H1 (cell line): ENCODE results near the gene RAB26. TPM values are rescaled to one million over a fixed set of nuclear protein-coding genes. Genes with fewer than 3 reads are reported as not detected.
A peak's percentile ranks its signal among the peaks of the same experiment; 100 is the strongest.

Experiments used
- CTCF ChIA-PET: fragments of 300-600 bp; sonication (Branson Sonifier 250); formaldehyde crosslinking; loops from one replicate; lab custom pipeline; 2021; ENCODE audit not compliant: partially characterized antibody; lab: Charles Lee
- POLR2A ChIA-PET: fragments of 300-600 bp; sonication (Branson Sonifier 250); formaldehyde crosslinking; loops from one replicate; lab custom pipeline; 2021; ENCODE audit warnings: inconsistent platforms; ENCODE audit not compliant: partially characterized antibody; lab: Charles Lee
- DNase-seq, 2 experiments: peaks; one replicate each; pipeline versions ENCODE4 v3.0.0 to v3.0.0-alpha.2; 2010 to 2022; ENCODE audit warnings: low spot score in 2 of 2, low read depth in 1 of 2, mixed read lengths in 1 of 2
- FAIRE-seq: peaks from 2 replicates; lab custom pipeline; 2011; peaks lifted over from hg19 to GRCh38; lab: Jason Lieb, UNC
- H2AFZ ChIP-seq: 2 replicates; pipeline ENCODE4 v1.8.1; 2012; ENCODE audit warnings: low read length, inconsistent platforms
- H2AK5ac ChIP-seq: 2 replicates; pipeline ENCODE4 v1.6.1; 2013; ENCODE audit warnings: low read depth, low read length
- H2BK120ac ChIP-seq: replicated peaks from 2 replicates; pipeline ENCODE3; 2013; ENCODE audit warnings: low read depth, low read length, inconsistent platforms
- H2BK12ac ChIP-seq: 2 replicates; pipeline ENCODE4 v1.6.1; 2013; ENCODE audit warnings: low read depth, low read length
- H2BK15ac ChIP-seq: 2 replicates; pipeline ENCODE4 v1.6.1; 2013; ENCODE audit warnings: low read length
- H2BK20ac ChIP-seq: 2 replicates; pipeline ENCODE4 v1.6.1; 2013; ENCODE audit warnings: low read length
- H2BK5ac ChIP-seq: 2 replicates; pipeline ENCODE4 v1.6.1; 2013; ENCODE audit warnings: low read depth, low read length
- H3K14ac ChIP-seq: 2 replicates; pipeline ENCODE4 v1.6.1; 2013; ENCODE audit warnings: inconsistent platforms; ENCODE audit not compliant: insufficient read length
- H3K18ac ChIP-seq: 2 replicates; pipeline ENCODE4 v1.6.1; 2013; ENCODE audit warnings: low read length; ENCODE audit errors: extremely low read depth
- H3K23ac ChIP-seq: 2 replicates; pipeline ENCODE4 v1.6.1; 2013; ENCODE audit warnings: inconsistent platforms; ENCODE audit not compliant: insufficient read length
- H3K23me2 ChIP-seq: 2 replicates; pipeline ENCODE4 v1.6.1; 2013; ENCODE audit warnings: low read depth, low read length
- H3K27ac ChIP-seq: 2 replicates; pipeline ENCODE4 v1.6.1; 2011; ENCODE audit warnings: low read depth, low read length, inconsistent platforms
- H3K27me3 ChIP-seq, 4 experiments: replicated peaks in 1 of 4; 1 replicate in 1 of 4; 2 replicates in 3 of 4; pipeline versions ENCODE4 v1.6.1 to v1.8.1; 2011 to 2013; ENCODE audit warnings: low read length in 3 of 4, mild to moderate bottlenecking in 3 of 4, inconsistent platforms in 2 of 4, mixed read lengths in 2 of 4, moderate library complexity in 1 of 4; ENCODE audit not compliant: control insufficient read depth in 3 of 4, insufficient read depth in 3 of 4; ENCODE audit errors: extremely low read depth in 1 of 4
- H3K36me3 ChIP-seq, 4 experiments: 2 replicates each; pipeline versions ENCODE4 v1.6.1 to v1.8.1; 2011 to 2013; ENCODE audit warnings: mild to moderate bottlenecking in 4 of 4, low read length in 3 of 4, moderate library complexity in 2 of 4, control low read depth in 1 of 4, inconsistent platforms in 1 of 4; ENCODE audit not compliant: insufficient read depth in 4 of 4, control insufficient read depth in 2 of 4
- H3K4ac ChIP-seq: replicated peaks from 2 replicates; pipeline ENCODE3; 2013; ENCODE audit warnings: low read length, low read depth, mixed read lengths, inconsistent platforms; ENCODE audit not compliant: insufficient read length
- H3K4me1 ChIP-seq, 4 experiments: replicated peaks in 1 of 4; 1 replicate in 1 of 4; 2 replicates in 3 of 4; pipeline versions ENCODE4 v1.6.1 to v1.8.1; 2011 to 2013; ENCODE audit warnings: low read length in 3 of 4, inconsistent platforms in 2 of 4, mixed read lengths in 1 of 4; ENCODE audit not compliant: insufficient read depth in 4 of 4, control insufficient read depth in 3 of 4
- H3K4me2 ChIP-seq, 2 experiments: 2 replicates each; pipeline versions ENCODE4 v1.6.1 to v1.8.1; 2011 to 2013; ENCODE audit warnings: low read depth in 2 of 2, low read length in 2 of 2, control low read depth in 1 of 2, inconsistent platforms in 1 of 2, mild to moderate bottlenecking in 1 of 2; ENCODE audit not compliant: insufficient read depth in 1 of 2
- H3K4me3 ChIP-seq, 4 experiments: fragments of 200-600, 300-600 bp in 1 of 4; sonication (generic), shearing (Covaris generic), sonication (Bioruptor Twin) in 1 of 4; 2 replicates each; pipeline versions ENCODE4 v1.5.1 to v1.8.1; 2011 to 2016; ENCODE audit warnings: low read length in 4 of 4, low read depth in 3 of 4, control low read depth in 2 of 4, inconsistent platforms in 2 of 4, mild to moderate bottlenecking in 2 of 4, mixed read lengths in 1 of 4, moderate library complexity in 1 of 4; ENCODE audit not compliant: insufficient read depth in 2 of 4; ENCODE audit errors: extremely low read depth in 1 of 4
- H3K56ac ChIP-seq: replicated peaks from 2 replicates; pipeline ENCODE3; 2013; ENCODE audit warnings: low read depth, mild to moderate bottlenecking, mixed read lengths, low read length, inconsistent platforms; ENCODE audit not compliant: insufficient read length
- H3K79me1 ChIP-seq: 2 replicates; pipeline ENCODE4 v1.6.1; 2013; ENCODE audit warnings: low read depth, low read length, control low read depth
- H3K79me2 ChIP-seq, 2 experiments: 2 replicates each; pipeline versions ENCODE4 v1.6.1 to v1.8.1; 2012 to 2013; ENCODE audit warnings: low read length in 2 of 2, mild to moderate bottlenecking in 2 of 2, inconsistent platforms in 1 of 2; ENCODE audit not compliant: insufficient read depth in 2 of 2, control insufficient read depth in 1 of 2
- H3K9ac ChIP-seq, 4 experiments: replicated peaks in 1 of 4; 1 replicate in 1 of 4; 2 replicates in 3 of 4; pipeline versions ENCODE4 v1.6.1 to v1.8.1; 2011 to 2013; ENCODE audit warnings: low read depth in 3 of 4, low read length in 3 of 4, control low read depth in 2 of 4, mild to moderate bottlenecking in 2 of 4, moderate library complexity in 2 of 4, inconsistent platforms in 1 of 4; ENCODE audit errors: extremely low read depth in 1 of 4
- H3K9me3 ChIP-seq, 2 experiments: 2 replicates each; pipeline versions ENCODE4 v1.6.1 to v1.8.1; 2012 to 2013; ENCODE audit warnings: mild to moderate bottlenecking in 2 of 2, moderate library complexity in 2 of 2, control low read depth in 1 of 2, inconsistent platforms in 1 of 2, low read depth in 1 of 2, low read length in 1 of 2, mixed read lengths in 1 of 2; ENCODE audit not compliant: insufficient read depth in 2 of 2
- H4K20me1 ChIP-seq, 2 experiments: replicated peaks in 1 of 2; 2 replicates each; pipeline versions ENCODE3 to v1.8.1; 2011 to 2013; ENCODE audit warnings: inconsistent platforms in 2 of 2, low read length in 2 of 2, mild to moderate bottlenecking in 1 of 2; ENCODE audit not compliant: insufficient read depth in 2 of 2, control insufficient read depth in 1 of 2
- H4K5ac ChIP-seq: 2 replicates; pipeline ENCODE4 v1.6.1; 2013; ENCODE audit warnings: low read length, low read depth, mixed read lengths, inconsistent platforms; ENCODE audit not compliant: insufficient read length
- H4K8ac ChIP-seq: 2 replicates; pipeline ENCODE4 v1.8.0; 2013; ENCODE audit warnings: mild to moderate bottlenecking, moderate library complexity, low read length, inconsistent platforms; ENCODE audit not compliant: insufficient read depth; ENCODE audit errors: extremely low read depth
- H4K91ac ChIP-seq: replicated peaks from 2 replicates; pipeline ENCODE3; 2013; ENCODE audit warnings: low read length, mixed read lengths, inconsistent platforms; ENCODE audit not compliant: insufficient read length
- ATF3 ChIP-seq: IDR thresholded peaks from 2 replicates; pipeline ENCODE4 v1.6.1; 2011; ENCODE audit warnings: low read depth, mild to moderate bottlenecking, low read length; ENCODE audit not compliant: insufficient read depth
- GABPA ChIP-seq: IDR thresholded peaks from 2 replicates; pipeline ENCODE4 v1.6.1; 2011; ENCODE audit warnings: mild to moderate bottlenecking, low read length, moderate library complexity, borderline replicate concordance; ENCODE audit not compliant: insufficient read depth
- KDM4A ChIP-seq: IDR thresholded peaks from one replicate; pipeline ENCODE4 v1.7.1; 2012; ENCODE audit warnings: low read depth, mild to moderate bottlenecking, moderate library complexity, low read length, inconsistent platforms; ENCODE audit not compliant: severe bottlenecking
- WGBS, 2 experiments: shearing (Covaris generic) in 1 of 2; methylation state at CpG; one replicate each; pipeline versions ENCODE4 v1.1.6 to v1.1.7; 2013 to 2015; ENCODE audit warnings: low lambda C conversion rate in 2 of 2, mixed read lengths in 2 of 2, inconsistent platforms in 1 of 2, low coverage in 1 of 2, missing lambda C conversion rate in 1 of 2; ENCODE audit not compliant: insufficient replicate concordance in 2 of 2, insufficient coverage in 1 of 2, insufficient read length in 1 of 2; ENCODE audit errors: extremely low coverage in 1 of 2, missing lambda C conversion rate in 1 of 2; 5-methylcytosine and 5-hydroxymethylcytosine counted together
- polyA plus RNA-seq, 7 experiments: library from polyadenylated mRNA; depleted of rRNA in 3 of 7; stranded (reverse) in 5 of 7; unstranded in 2 of 7; fragments of >200 nt in 5 of 7; fragments of 200-250 nt in 2 of 7; gene quantifications; 1 replicate in 5 of 7; 2 replicates in 1 of 7; 4 replicates in 1 of 7; pipeline versions ENCODE4 v1.2.1 to v1.2.3, GENCODE V29; 2011 to 2013; ENCODE audit warnings: missing spikeins in 2 of 7, mixed read lengths in 2 of 7
- total RNA-seq: library from RNA; stranded (reverse); fragmentation: NEBNext Ultra II Directional; extraction: Animal tissue kit (Norgen Biotek cat#: 25700); gene quantifications from 2 replicates; pipeline ENCODE4 v1.2.1, GENCODE V29; 2021

Gene RAB26
- total and polyA plus RNA-seq, 2 of the 8 experiments (the other 6 are each of a cell fraction or from before 2014, with no cell fraction given), result 4.3 to 5.4 TPM

GRCh38 chr16:2187212-2187611, 38.8 kb downstream of the RAB26 start:
- 91% methylated on average over 17 of the region's 17 CpGs; no CpG with 5 or more reads in 1 of the 2 experiments for WGBS, 2 experiments
- Histone ChIP-seq H3K9me3 (no peaks in the 10 kb centered on the region), H2AK5ac (no peak overlapping the region), H3K56ac (no peak overlapping the region), H4K91ac (no peak overlapping the region), H2BK12ac (no peak overlapping the region), H3K27ac (no peak overlapping the region), H3K4me3 (no peak overlapping the region), H3K14ac (no peak overlapping the region), H3K79me1 (no peaks in the 10 kb centered on the region), H4K8ac (peak overlapping the region; percentile 51; the same call in 1 of the 2 replicates), H3K36me3 (peaks cover 0 to 4% (median 0%) of the 10 kb centered on the region in 4 experiments; a peak in 1 of 8 replicates), H4K5ac (no peak overlapping the region), H3K9ac (no peak overlapping the region), H3K18ac (no peak overlapping the region), H3K4me1 (no peaks in the 10 kb centered on the region; a peak in 2 of 7 replicates), H2AFZ (no peak overlapping the region), H3K4me2 (no peak overlapping the region), H2BK5ac (no peak overlapping the region), H4K20me1 (peaks cover 0 to 6% of the 10 kb centered on the region in 2 experiments), H3K23ac (no peak overlapping the region), H3K4ac (no peak overlapping the region), H2BK120ac (no peak overlapping the region), H2BK20ac (no peak overlapping the region), H3K79me2 (no peaks in the 10 kb centered on the region), H3K23me2 (peaks cover 1% of the 10 kb centered on the region; the same call in 1 of the 2 replicates), H3K27me3 (no peaks in the 10 kb centered on the region), H2BK15ac (no peak overlapping the region)
- ChIA-PET CTCF (no interaction called here), POLR2A (interaction anchor here (0.6 to 4.9 kb wide), 6 partner anchors 19 to 480 kb away, joined by 3 to 17 read pairs (median 4); partner anchors contain the start of genes ECI1 and TRAF7)
- no peak for FAIRE-seq
- no peak for DNase-seq
- no peak for TF ChIP-seq GABPA
- TF ChIP-seq ATF3, result no peak
- TF ChIP-seq KDM4A, result no peak
